ENCODE data around the gene KRTAP5-10.
"Not testable (repeated sequence)": the region's sequence is repeated elsewhere in the genome, so short reads cannot be mapped to it uniquely, and the experiment has no call there.

DNA sequence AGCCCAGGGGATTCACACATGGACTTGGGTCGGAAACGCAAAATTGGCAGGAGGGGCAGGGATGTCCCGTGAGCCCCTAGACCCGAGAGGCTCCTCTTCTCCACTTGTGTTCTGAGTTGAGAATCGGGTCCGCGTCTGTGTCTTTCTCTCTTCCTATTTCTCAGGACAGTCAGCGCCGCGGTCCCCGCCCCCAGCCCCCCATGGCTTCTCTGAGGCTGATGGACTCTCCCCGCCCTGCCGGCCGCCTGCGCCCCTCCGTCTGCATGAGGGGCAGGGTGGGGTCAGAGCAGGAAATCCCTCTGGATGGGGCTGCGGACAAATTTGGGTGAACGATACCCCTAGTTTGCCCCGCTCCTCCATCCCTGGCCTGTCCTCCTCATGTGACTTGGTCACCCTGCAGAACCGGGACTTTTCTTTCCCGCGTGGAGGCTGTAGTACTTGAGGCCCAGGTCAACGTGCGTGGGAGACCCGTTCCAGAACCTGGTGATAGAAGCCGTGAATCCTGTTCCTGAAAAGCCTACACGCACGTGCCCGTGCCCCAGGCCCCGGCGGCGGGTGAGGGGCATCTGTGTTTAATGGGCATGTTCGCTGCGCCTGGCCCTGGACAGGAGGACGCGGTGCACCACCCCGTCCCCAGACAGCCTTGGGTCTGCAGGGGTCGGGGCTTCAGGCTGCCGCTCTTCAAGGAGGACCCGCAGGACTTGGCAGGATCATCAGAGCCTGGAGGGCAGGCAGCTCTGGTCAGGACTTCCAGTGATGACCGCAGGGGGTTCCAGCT, 11.5 kb downstream of the KRTAP5-10 start:
- TF ChIP-seq POLR2A (IDR thresholded peaks at IDR 0.05; ENCODE audit: low read depth, low read length); MYC (IDR thresholded peaks at IDR 0.05; ENCODE audit: low read depth, low read length); POLR2AphosphoS5 (IDR thresholded peaks at IDR 0.05; ENCODE audit: insufficient read depth, low read depth, low read length); GATA2 (IDR thresholded peaks at IDR 0.05; ENCODE audit: insufficient read depth, insufficient read length, low read depth, low read length); EZH2 (IDR thresholded peaks at IDR 0.05; ENCODE audit: borderline replicate concordance, low read depth, low read length, severe bottlenecking); JUN (IDR thresholded peaks at IDR 0.05; ENCODE audit: borderline replicate concordance, insufficient read depth, insufficient read length, low read depth); FOS (IDR thresholded peaks at IDR 0.05; ENCODE audit: borderline replicate concordance, insufficient read depth, low read length): not testable (repeated sequence)
- TF ChIP-seq, protein P1, sequence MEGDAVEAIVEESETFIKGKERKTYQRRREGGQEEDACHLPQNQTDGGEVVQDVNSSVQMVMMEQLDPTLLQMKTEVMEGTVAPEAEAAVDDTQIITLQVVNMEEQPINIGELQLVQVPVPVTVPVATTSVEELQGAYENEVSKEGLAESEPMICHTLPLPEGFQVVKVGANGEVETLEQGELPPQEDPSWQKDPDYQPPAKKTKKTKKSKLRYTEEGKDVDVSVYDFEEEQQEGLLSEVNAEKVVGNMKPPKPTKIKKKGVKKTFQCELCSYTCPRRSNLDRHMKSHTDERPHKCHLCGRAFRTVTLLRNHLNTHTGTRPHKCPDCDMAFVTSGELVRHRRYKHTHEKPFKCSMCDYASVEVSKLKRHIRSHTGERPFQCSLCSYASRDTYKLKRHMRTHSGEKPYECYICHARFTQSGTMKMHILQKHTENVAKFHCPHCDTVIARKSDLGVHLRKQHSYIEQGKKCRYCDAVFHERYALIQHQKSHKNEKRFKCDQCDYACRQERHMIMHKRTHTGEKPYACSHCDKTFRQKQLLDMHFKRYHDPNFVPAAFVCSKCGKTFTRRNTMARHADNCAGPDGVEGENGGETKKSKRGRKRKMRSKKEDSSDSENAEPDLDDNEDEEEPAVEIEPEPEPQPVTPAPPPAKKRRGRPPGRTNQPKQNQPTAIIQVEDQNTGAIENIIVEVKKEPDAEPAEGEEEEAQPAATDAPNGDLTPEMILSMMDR (IDR thresholded peaks at IDR 0.05; ENCODE audit: extremely low read depth in 1 of 2, insufficient read depth in 1 of 2, low read depth in 1 of 2, low read length in 2 of 2) = not testable (repeated sequence)
- TF ChIP-seq, protein P2, sequence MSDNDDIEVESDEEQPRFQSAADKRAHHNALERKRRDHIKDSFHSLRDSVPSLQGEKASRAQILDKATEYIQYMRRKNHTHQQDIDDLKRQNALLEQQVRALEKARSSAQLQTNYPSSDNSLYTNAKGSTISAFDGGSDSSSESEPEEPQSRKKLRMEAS (IDR thresholded peaks at IDR 0.05; ENCODE audit: insufficient read depth, insufficient read length) = not testable (repeated sequence)
